GM19035 (cell line): ENCODE measurements around the gene IRF2.

Experiments
- ATAC-seq: cut with Tn5 transposase; IDR thresholded peaks from one replicate; pipeline ENCODE4 v1.9.1; 2021; ENCODE audit not compliant: unreplicated experiment

Gene IRF2

DNA sequence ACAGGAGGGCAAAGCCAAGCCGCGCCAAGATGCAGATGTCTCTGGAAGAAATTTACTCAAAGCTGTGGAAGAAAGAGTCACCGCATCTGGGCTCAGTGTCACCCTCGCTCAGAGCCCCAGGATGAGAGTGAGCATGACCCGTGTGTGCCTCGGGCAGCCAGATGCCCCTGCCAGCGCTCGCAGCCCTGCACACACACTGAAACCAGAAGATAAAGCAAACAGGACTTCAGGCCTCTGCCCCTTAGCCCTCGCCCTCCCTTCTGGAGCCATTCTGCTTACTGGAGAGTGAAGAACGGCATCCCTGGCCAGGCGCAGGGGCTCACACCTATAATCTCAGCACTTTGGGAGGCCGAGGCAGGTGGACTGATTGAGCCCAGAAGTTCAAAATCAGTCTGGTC lies 103.0 kb downstream of the IRF2 start:
- ATAC-seq: no peak

DNA sequence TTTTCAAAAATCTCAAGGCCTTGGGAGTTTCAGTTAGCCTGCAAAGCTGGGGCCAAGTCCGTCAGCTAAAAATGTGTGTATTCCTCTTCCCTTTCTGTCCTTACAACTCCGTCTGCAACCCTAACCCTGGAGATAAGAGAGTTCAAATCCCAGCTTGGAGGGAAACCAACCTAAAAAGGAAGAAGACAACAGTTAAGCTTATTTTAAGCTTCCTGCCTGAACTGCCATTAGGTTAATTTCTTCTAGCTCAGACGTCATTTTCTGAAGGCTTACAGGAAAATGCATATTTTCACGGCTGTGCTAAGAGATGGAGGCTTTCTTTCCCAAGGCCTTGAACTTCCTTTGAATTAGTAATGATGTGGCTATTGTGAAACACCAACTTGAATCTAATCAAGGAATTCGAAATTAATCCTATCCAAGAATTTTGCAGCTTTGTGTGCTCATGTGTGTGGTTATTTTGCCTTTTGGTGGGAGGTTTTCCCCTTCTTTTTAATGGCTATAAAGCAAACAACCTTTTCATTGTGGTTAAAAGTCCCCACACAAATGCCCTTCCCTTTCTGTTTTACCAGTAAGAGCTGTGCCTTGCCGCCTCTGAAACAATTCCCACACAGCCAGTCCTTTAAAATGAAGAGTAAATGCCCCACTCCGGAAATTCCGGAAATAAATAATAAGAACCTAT lies 103.5 kb downstream of the IRF2 start:
- ATAC-seq: no peak

DNA sequence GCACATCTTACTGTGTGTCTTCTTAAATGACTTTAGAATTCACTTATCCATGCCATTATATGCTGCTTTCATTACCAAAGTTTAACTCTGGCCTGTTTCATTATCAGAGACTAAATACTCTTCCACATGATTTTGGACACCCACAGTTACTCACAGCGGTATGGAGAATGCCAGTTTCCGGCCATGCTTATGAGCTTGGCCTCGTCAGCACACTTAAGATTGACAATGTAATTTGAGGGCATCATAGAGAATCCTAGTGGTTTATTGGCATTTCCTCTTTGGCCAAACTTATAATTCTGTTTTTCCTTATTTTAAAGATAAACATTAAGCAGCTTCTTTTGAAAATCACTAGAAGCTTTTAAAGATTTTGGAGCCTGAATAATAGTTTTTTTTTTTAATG lies 104.5 kb downstream of the IRF2 start:
- ATAC-seq: no peak

DNA sequence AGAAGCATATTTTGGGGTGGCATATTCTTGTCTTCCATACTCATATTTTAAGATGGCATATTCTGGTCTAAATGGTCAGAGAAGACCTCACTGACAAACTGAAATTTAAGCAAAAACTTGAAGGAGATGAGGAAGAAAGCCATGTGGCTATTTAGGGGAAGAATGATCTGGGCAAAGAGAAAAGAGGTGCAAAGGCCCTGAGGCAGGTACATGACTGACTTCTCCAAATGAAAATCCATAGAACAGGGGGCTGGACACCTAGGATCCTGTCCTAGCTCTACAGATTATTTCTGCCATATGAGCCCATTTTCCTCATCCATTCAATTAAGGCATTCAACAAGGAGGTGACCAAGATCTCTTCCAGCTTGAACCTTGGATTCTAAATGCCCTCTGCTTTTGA lies 105.6 kb downstream of the IRF2 start:
- no peak for ATAC-seq

DNA sequence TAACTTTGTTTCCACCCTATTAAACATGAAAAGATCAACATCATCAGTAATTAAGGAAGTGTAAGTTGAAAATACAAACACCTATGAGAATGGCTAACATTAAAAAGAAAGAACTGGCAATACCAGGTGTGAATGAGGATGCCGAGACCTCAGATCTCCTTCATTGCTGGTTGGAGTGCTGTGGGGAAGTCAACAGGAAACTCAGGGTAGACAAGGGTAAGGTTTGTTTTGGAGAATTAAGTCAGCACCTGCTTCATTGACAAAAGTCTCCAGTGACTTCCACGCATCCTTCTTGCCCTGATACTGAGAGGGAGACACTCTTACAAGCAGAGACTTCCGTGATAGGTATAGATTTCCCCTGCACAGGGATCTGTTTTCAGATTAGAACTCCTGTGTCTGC lies 106.1 kb downstream of the IRF2 start:
- ATAC-seq: no peak

DNA sequence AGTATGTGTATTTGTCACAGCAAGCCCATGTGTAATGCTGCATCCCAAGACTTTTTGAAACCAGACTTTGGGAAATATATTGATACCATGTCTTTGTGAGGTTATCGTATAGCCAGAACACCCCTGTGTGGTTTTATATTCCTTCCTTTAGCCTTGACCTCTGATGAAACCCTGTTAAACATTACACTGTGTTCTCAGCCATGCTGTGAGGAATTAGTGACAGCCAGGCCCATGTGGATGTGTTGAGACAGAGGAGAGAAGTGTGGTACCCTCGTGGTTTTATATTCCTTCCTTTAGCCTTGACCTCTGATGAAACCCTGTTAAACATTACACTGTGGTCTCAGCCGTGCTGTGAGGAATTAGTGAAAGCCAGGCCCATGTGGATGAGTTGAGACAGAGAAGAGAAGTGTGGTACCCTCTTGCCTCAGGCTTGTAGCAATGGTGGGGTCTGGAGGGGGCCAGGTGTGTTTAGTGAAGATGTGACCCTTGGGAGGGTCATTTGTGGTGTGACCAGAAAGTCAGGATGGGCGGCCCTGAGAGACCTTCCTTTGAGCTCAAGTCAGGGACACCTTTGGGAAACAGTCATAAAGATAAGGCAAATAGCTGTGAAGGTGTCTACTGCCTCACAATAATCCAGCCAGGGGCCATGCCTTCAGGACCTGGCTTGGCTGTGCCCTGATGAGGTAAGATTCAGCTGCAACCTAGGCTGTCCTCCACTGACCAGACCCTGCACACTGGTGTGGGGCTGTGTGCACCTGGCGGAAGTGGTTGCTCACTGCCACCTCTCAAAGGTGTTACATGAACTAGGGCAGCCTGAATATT lies 110.0 kb downstream of the IRF2 start:
- no peak for ATAC-seq

DNA sequence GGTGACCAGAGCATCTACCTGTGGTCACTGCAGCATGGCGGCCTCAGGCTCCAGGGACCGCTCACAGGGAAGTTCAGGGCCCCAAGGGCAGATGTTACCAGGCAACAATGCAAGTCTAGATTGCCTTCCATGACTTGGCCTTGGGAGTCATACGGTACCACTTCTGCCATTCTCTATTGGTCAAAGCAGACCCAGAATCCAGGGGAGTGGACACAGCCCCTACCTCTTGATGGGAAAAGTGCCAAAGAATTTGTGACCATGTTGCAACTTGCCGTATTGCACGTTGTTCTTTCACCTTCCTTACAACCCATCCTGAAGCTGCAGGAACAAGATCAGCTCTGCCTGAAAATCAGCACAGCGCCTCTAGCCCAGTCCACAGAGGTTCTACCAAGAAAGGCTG lies 111.1 kb downstream of the IRF2 start:
- ATAC-seq: no peak

DNA sequence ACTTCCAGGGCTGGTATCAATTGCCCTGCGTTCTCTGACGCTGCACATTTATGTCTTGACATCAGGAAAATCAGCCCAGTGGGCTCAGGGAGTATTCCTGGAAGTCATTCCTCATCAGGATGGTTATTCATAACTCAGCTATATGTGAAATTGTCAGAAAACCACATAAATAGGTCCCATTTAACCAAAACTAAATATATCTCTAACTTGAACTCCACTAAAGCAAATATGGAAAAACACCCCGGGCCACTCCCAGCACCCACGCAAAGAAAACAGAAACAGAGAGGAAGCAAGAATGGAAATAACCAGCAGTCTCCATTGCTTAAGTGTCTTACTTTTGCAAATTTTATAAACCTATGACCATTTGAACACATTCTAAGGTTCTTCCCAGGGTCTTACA lies 112.0 kb downstream of the IRF2 start:
- ATAC-seq: no peak

DNA sequence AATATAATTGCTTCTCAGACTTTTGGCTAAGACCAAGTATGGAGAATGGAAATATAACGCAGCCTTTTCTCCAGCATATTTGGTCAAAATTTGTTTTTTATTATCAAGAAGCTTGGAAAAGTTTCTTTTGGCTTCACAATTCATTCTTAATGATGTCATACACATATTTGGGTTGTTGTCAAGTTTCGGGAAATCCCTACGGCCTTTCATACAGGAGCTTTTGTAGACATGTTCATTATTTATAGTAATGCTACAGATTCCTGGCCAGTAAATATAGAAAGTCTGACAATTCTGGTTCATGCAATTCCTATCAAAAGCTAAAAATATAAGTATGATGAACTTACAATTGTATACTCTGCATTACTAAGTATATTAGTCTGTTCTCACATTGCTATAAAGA lies 112.9 kb downstream of the IRF2 start:
- ATAC-seq: no peak

DNA sequence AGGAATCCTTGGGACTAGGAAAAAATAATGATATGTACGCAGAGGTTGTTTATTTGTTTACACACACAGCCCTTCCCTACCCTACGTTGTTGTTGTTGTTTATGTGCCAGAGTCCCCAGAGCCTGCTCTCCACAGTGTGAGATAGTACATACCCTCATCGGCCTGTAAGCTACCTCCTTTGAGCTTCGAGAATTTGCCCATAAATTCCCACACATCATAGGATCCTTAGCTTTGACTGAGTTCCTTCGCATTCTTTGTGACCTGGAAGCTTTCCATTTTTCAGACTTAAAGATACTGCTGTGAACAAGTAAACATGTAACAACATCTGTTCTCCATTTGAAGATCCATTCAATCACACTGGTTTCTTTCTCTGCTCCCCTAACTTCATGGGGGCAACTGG lies 114.5 kb downstream of the IRF2 start:
- ATAC-seq: no peak

DNA sequence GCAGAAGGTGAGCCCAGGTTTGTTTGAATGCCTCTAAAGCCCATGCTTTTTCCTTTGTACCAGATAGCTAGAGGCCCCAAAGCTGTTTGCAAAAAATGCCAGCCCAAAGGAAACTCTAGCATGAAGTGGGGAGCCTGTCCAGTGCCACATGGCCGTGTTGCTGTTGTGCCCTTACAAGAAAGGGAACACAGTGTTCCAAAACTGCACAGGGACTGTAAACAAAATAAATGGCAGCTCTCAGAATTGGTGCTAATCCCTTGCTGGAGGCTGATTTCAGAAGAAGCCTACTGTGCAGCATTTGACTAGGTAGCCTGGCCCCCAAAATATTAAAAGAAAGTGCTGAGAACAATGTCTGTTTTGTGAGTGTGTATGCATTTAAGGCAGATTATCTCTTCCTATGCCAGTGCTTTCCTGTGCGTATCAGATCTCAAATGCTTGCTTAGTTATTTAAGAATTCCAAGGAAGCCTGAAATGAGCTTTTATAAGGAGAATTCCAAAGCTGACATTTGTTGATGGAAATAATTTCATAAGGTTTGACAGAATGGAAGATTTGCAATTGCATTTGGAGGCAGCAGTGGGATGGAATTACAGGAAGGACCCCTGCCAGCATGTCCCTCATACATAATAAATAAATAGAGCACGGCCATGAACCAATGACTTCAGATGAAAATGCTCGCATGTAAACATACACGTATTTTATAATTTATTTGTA lies 115.7 kb downstream of the IRF2 start:
- ATAC-seq: no peak

DNA sequence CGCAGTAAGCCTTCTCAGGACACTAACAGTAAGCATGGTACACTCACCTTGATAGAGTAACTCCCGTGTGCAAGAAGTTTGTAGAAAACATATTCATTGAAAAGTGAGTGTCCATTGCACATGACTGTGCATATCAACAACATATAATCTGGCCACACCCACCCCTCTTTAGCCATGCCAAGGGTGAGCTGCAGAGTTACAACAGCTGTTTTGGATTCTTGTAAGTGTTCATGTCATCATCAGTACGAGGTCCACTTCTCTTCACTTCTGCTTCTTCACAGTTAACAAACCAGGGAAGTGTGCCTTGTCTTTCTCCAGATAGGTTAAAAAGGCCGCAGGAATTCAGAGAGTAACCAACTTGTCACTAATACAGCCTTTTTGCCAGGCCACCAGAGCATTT lies 116.6 kb downstream of the IRF2 start:
- ATAC-seq: no peak

DNA sequence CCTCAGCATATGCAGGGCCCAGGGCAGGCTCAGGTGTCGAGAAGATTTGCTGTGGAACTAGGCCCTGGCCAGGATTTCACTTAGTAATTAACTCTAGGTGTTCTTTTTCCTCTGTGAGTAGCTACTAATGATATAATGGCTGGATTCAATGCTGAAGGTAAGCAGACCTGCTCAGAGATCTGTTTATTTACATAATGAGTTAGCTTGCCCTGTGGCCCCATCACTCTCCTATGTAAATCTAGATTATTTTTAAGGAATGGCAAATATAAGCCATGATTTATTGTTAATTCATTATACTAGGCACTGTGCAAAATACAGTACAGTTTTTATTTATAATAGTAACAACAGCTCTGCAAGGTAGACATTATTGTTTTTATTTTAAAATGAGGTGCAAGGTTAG lies 117.2 kb downstream of the IRF2 start:
- ATAC-seq: no peak

DNA sequence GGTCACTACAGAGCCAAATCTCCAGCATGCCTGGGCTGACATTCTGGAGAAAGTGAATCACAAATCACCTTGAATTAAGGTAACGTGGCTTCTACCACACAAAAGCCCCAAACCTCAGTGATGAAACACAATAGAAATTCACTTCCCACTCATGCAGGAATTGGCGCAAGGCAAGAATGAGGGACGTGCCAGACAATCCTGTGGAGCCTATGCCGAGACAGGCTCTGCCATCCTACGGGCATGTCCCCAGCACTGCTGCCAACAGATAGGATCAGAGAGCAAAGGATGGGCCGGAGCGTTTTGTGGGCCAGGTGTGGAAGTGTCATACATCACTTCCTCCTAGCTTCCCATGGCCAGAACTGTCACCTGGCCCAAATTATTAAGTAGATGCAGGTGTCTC lies 118.0 kb downstream of the IRF2 start:
- no peak for ATAC-seq

DNA sequence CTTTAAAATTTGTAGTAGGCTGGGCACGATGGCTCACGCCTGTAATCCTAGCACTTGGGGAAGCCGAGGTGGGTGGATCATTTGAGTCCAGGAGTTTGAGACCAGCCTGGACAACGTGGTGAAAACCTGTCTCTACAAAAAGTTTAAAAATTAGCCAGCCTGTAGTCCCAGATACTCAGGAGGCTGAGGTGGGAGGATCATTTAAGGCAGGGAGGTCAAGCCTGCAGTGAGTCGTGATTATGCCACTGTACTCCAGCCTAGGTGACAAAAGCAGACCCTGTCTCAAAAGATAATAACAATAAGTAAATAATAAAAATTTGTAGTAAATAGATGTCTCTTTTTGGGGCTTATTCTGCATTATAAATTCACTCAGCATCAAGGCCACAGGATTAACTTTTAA lies 118.5 kb downstream of the IRF2 start:
- ATAC-seq: no peak

DNA sequence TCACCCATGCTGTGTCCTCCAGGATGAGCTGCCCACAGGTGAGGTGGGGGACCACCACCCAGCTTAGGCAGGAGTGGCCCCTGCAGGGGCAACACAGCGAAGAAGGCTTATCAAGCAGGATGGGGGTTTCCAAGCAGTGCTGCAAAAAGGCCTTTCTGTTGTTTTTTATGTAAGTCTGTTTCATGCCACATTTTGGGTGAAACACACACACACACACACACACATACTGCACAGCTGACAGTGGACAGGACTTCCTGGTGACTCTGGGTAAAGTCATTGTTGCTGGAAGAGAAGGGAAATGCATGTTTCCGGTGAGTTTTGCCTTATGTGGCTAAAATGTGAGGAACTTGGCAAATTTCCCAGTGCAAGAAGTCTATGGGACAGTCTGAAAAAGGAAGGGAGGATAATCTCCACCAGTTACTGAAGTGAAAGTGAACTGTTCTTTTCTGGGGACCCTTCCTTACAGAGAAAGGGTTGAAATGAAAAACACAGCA lies 119.2 kb downstream of the IRF2 start:
- ATAC-seq: peak; percentile 32

DNA sequence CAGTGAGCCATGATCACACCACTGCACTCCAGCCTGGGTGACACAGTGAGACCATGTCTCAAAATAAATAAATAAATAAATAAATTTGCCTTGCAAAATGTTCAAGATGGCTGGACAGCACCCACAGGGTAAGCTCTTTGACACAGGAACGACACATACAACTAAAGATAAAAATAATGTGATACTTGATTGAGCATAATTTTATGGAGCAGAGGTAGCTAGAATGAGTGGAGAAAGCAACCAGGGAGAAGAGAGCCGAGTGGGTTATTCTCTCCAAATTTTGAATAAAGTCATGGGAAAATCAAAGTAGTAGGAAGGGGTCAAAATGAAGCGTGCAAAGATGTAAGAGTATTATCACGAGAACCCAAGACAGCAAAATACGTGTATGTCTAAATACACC lies 121.5 kb downstream of the IRF2 start:
- no peak for ATAC-seq

DNA sequence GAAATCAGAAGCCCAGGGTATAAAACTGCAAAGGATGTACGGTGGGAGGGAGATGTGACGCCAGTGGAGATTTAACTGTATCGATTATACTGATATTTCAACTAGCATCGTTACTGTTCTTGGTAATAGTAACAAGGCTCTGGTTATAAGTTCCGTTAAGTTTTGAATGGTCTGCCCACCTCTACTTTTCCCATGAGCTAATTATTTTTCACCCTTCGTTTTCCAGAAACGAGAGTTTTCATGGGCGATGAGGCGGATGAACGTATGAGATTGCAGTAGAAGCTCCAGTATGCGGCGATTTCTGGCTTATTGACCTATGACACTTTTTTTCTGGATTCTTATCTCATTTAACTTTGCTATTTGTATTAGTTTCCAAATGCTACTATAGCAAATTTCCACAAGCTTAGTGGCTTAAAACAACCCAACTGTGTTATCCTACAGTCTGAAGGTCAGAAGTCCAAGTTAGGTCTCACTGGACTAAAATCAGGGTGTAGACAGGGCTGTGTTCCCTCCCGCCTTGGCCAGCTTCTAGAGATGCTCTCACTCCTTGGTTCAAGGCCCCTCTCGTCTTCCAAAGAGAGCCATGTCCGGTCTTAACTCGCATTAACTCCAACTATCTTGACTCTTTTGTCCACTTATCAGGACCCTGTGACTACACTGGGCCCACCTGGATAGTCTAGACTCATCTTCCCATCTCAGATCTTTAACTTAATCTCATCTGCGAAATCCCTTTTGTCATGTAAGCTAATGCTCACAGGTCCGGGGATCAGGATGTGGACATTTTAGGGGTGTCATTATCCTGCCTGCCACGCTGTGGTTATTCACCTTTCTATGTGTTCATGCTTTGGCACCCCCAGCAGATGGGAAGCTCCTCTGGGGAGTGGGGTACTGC lies 122.5 kb downstream of the IRF2 start:
- ATAC-seq: no peak

DNA sequence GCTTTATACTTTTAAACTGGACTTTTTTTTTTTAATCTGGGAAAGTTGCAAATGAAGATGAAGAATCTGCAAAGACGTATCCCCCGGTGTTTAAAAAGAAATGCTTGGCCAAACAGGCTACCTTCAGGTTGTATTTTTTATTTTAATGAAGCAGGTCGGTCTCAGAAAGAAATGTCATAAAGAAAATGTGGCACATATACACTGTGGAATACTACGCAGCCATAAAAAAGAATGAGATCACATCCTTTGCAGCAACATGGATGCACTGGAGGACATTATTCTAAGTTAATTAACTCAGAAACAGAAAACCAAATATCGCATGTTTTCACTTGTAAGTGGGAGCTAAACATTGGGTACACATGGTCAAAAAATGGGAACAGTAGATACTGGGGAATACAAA lies 123.4 kb downstream of the IRF2 start:
- no peak for ATAC-seq

DNA sequence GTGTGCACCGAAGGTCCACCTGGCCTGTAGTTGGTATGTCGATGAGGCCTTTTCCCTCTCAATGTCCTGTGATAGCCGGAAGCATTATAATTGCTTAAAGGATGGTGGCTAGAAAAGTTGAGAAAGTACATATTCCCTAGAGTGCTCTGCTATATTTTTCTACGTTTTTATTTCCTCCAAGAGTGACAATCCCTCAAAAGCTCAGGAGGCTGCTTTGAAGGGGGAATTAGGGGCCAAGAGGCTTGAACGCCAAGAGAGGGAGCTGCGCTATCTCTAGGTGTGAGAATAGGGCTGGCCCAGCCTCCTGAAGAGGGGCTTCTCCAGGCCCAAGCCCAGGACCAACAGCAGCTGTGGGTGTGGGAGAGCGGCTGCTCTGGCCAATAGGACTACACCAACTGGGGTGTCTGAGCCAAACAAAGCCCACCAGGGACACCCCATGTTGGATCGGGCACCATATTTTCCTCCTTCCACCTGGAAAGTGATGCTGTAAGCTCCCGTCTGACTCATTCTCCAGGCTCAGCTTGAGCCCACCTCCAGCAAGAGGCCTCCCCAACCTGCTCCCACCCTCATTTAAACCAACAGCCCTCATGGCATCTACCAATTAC lies 124.0 kb downstream of the IRF2 start:
- ATAC-seq: no peak
